ENCODE results near the gene PAGR1. TPM values are rescaled to one million over a fixed set of nuclear protein-coding genes. Genes with fewer than 3 reads are reported as not detected.

Gene PAGR1
- total and polyA plus RNA-seq, 10 of the 15 experiments (the other 5 are each of a cell fraction or from before 2014, with no cell fraction given), result 1.1 to 57.7 (median 23.4) TPM

DNA sequence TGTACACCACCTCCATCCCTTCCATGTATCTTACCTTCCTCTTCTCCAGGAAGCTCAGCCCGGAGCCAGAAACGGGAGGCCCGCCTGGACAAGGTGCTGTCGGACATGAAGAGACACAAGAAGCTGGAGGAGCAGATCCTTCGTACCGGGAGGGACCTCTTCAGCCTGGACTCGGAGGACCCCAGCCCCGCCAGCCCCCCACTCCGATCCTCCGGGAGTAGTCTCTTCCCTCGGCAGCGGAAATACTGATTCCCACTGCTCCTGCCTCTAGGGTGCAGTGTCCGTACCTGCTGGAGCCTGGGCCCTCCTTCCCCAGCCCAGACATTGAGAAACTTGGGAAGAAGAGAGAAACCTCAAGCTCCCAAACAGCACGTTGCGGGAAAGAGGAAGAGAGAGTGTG, 3.6 kb downstream of the PAGR1 start:
- H4K20me1 ChIP-seq (ENCODE audit: control insufficient read depth, insufficient read depth), result no peaks in the 10 kb centered on the region

More for the DNA sequence above, 3.6 kb downstream of the PAGR1 start:
- CTCF ChIA-PET, result interaction anchor here (0.9 to 8.3 kb wide), 8 partner anchors 10 to 213 kb away, joined by 3 to 99 read pairs (median 4); partner anchors contain the start of gene KIF22
- POLR2A ChIA-PET, result interaction anchor here (0.6 to 5.5 kb wide), 8 partner anchors 8 to 173 kb away, joined by 4 to 40 read pairs (median 5); partner anchors contain the start of genes C16orf54, MAZ and PRRT2
- RAD21 ChIA-PET (ENCODE audit: unreplicated experiment), result interaction anchor here (1.1 to 7.9 kb wide), 5 partner anchors 8 to 65 kb away, joined by 3 to 51 read pairs (median 4); no protein-coding TSS in a partner anchor
- FAIRE-seq (no peak), DNase-seq (ENCODE audit: low read depth, low spot score) (no peak), ATAC-seq (no peak)
- peaks cover 54% of the 10 kb centered on the region for H3K79me2 ChIP-seq (ENCODE audit: control insufficient read depth, insufficient read depth, low read length)
- H3K4me1 ChIP-seq (ENCODE audit: control insufficient read depth, insufficient read depth, low read length), result peaks cover 17% of the 10 kb centered on the region
- peak overlapping the region; percentile 94 for H3K4me3 ChIP-seq
- intact Hi-C loops (cut with micrococcal nuclease; ENCODE audit: unreplicated experiment) (loop anchor here (5.0 kb wide), 1 partner anchor 203 kb away; the partner anchor contains the start of gene C16orf92), in situ Hi-C loops (cut with MboI) (loop anchor here (5.0 kb wide), 1 partner anchor 217 kb away; no protein-coding TSS in a partner anchor)
- H3K4me2 ChIP-seq (ENCODE audit: control insufficient read depth, insufficient read depth), result peak overlapping the region; percentile 96
- no peaks in the 10 kb centered on the region for H3K27me3 ChIP-seq (replicated peaks in 1 of 2; ENCODE audit: control insufficient read depth in 2 of 2, insufficient read depth in 2 of 2, low read length in 1 of 2)
- WGBS (ENCODE audit: insufficient coverage, insufficient replicate concordance, low lambda C conversion rate, missing lambda C conversion rate), result 82% methylated on average over 15 of the region's 15 CpGs
- TF ChIP-seq ZNF24 (IDR thresholded peaks at IDR 0.05) (no peak), SIN3A (IDR thresholded peaks at IDR 0.05; ENCODE audit: low read depth, low read length) (no peak), GABPA (IDR thresholded peaks at IDR 0.05; ENCODE audit: low read depth) (no peak), POU2F2 (IDR thresholded peaks at IDR 0.05; ENCODE audit: borderline replicate concordance, low read depth, low read length) (no peak)
- TF ChIP-seq, protein P1, sequence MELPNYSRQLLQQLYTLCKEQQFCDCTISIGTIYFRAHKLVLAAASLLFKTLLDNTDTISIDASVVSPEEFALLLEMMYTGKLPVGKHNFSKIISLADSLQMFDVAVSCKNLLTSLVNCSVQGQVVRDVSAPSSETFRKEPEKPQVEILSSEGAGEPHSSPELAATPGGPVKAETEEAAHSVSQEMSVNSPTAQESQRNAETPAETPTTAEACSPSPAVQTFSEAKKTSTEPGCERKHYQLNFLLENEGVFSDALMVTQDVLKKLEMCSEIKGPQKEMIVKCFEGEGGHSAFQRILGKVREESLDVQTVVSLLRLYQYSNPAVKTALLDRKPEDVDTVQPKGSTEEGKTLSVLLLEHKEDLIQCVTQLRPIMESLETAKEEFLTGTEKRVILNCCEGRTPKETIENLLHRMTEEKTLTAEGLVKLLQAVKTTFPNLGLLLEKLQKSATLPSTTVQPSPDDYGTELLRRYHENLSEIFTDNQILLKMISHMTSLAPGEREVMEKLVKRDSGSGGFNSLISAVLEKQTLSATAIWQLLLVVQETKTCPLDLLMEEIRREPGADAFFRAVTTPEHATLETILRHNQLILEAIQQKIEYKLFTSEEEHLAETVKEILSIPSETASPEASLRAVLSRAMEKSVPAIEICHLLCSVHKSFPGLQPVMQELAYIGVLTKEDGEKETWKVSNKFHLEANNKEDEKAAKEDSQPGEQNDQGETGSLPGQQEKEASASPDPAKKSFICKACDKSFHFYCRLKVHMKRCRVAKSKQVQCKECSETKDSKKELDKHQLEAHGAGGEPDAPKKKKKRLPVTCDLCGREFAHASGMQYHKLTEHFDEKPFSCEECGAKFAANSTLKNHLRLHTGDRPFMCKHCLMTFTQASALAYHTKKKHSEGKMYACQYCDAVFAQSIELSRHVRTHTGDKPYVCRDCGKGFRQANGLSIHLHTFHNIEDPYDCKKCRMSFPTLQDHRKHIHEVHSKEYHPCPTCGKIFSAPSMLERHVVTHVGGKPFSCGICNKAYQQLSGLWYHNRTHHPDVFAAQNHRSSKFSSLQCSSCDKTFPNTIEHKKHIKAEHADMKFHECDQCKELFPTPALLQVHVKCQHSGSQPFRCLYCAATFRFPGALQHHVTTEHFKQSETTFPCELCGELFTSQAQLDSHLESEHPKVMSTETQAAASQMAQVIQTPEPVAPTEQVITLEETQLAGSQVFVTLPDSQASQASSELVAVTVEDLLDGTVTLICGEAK (IDR thresholded peaks at IDR 0.05; ENCODE audit: borderline replicate concordance), result no peak
- no peak overlapping the region for H2AFZ ChIP-seq (ENCODE audit: control insufficient read depth, low read depth, low read length)
- H3K9ac ChIP-seq (ENCODE audit: control insufficient read depth, insufficient read depth, low read length), result peak overlapping the region; percentile 91; the same call in 1 of the 2 replicates
- no peaks in the 10 kb centered on the region for H3K9me3 ChIP-seq (replicated peaks; ENCODE audit: control insufficient read depth, insufficient read depth, low read length)
- SMC1A ChIA-PET (ENCODE audit: uncharacterized antibody, unreplicated experiment), result interaction anchor here (0.5 to 7.8 kb wide), 4 partner anchors 10 to 128 kb away, joined by 3 to 48 read pairs (median 6); no protein-coding TSS in a partner anchor
- no TSS peak for BruUV-seq (replicated peaks)
- 0 out of 2 replicates have a peak overlapping the region, but pooled peaks have one; percentile 91 for H3K27ac ChIP-seq (ENCODE audit: control insufficient read depth, insufficient read depth)
- peaks cover 0 to 2% of the 10 kb centered on the region in 2 experiments; a peak in 1 of 4 replicates for H3K36me3 ChIP-seq (ENCODE audit: control insufficient read depth in 2 of 2, insufficient read depth in 2 of 2, low read length in 1 of 2)
